ENCODE measurements around the gene INSIG2. TPM values are rescaled to one million over a fixed set of nuclear protein-coding genes. Genes with fewer than 3 reads are reported as not detected.

INSIG2 gene
- total RNA-seq, 1 experiment from 2014 or later, result 8.7 TPM

- WGBS (ENCODE audit: extremely low coverage, insufficient read length, low lambda C conversion rate), result no CpG with 5 or more reads among the region's 8 CpGs
- Histone ChIP-seq H3K14ac (ENCODE audit: insufficient read depth, low read length) (no peak overlapping the region), H4K5ac (ENCODE audit: insufficient read length, low read depth, low read length) (no peak overlapping the region), H2BK20ac (ENCODE audit: low read depth, low read length, poor library complexity, severe bottlenecking) (no peak overlapping the region), H3K4ac (ENCODE audit: low read depth, low read length) (no peak overlapping the region), H3K56ac (ENCODE audit: insufficient read length, low read depth, low read length) (no peak overlapping the region), H2AFZ (ENCODE audit: low read length) (no peak overlapping the region), H2BK15ac (ENCODE audit: low read depth, low read length) (no peak overlapping the region), H2AK5ac (ENCODE audit: insufficient read length, low read length) (no peak overlapping the region), H2BK12ac (ENCODE audit: insufficient read length, low read depth, low read length) (no peak overlapping the region), H3K23me2 (ENCODE audit: insufficient read length, low read depth, low read length, poor library complexity, severe bottlenecking) (no peaks in the 10 kb centered on the region), H4K8ac (replicated peaks; ENCODE audit: insufficient read length, low read depth, low read length) (no peak overlapping the region), H3K4me2 (ENCODE audit: insufficient read depth, insufficient read length, low read length) (no peak overlapping the region), H2BK120ac (ENCODE audit: low read depth, low read length, poor library complexity, severe bottlenecking) (no peak overlapping the region), H3K79me2 (ENCODE audit: insufficient read depth, low read length) (no peaks in the 10 kb centered on the region), H4K91ac (ENCODE audit: insufficient read length, low read depth, low read length) (no peak overlapping the region), H3K23ac (ENCODE audit: insufficient read length, low read depth, low read length) (no peak overlapping the region), H3K18ac (ENCODE audit: insufficient read length, low read depth, low read length) (no peak overlapping the region), H3K9me3 (ENCODE audit: control insufficient read depth, low read depth, low read length) (no peaks in the 10 kb centered on the region), H2BK5ac (ENCODE audit: insufficient read length, low read length) (no peak overlapping the region), H3K79me1 (ENCODE audit: insufficient read depth, low read depth, low read length, poor library complexity, severe bottlenecking) (no peaks in the 10 kb centered on the region), H3T11ph (ENCODE audit: low read length) (no peak overlapping the region), H4K20me1 (ENCODE audit: control insufficient read depth, insufficient read depth, insufficient read length) (no peaks in the 10 kb centered on the region), H3K9ac (ENCODE audit: extremely low read depth, insufficient read length, low read length) (no peak overlapping the region), H3K27ac (ENCODE audit: insufficient read length, low read depth, low read length) (no peak overlapping the region), H3K4me1 (ENCODE audit: insufficient read depth, low read length) (no peaks in the 10 kb centered on the region; the same call in 1 of the 2 replicates), H3K27me3 (ENCODE audit: insufficient read depth, low read length) (no peaks in the 10 kb centered on the region)
- no peaks in the 10 kb centered on the region for H3K27me3 Mint-ChIP-seq (ENCODE audit: low read depth)
- H3K27ac Mint-ChIP-seq, result no peak overlapping the region
- H3K4me3 Mint-ChIP-seq, result no peak overlapping the region
- DNase-seq, result no peak
- H3K4me1 Mint-ChIP-seq, result peaks cover 10 to 25% of the 10 kb centered on the region in 2 experiments; a peak in 2 of 4 replicates
- no peaks in the 10 kb centered on the region; a peak in 1 of 5 replicates for H3K9me3 Mint-ChIP-seq
- TF ChIP-seq, protein P1, sequence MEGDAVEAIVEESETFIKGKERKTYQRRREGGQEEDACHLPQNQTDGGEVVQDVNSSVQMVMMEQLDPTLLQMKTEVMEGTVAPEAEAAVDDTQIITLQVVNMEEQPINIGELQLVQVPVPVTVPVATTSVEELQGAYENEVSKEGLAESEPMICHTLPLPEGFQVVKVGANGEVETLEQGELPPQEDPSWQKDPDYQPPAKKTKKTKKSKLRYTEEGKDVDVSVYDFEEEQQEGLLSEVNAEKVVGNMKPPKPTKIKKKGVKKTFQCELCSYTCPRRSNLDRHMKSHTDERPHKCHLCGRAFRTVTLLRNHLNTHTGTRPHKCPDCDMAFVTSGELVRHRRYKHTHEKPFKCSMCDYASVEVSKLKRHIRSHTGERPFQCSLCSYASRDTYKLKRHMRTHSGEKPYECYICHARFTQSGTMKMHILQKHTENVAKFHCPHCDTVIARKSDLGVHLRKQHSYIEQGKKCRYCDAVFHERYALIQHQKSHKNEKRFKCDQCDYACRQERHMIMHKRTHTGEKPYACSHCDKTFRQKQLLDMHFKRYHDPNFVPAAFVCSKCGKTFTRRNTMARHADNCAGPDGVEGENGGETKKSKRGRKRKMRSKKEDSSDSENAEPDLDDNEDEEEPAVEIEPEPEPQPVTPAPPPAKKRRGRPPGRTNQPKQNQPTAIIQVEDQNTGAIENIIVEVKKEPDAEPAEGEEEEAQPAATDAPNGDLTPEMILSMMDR (conservative IDR thresholded peaks at IDR 0.05), result no peak
- no peaks in the 10 kb centered on the region for H3K36me3 Mint-ChIP-seq (ENCODE audit: insufficient read depth in 1 of 3, low read depth in 3 of 3)
Observed at GRCh38 chr2:118119761-118120400, 31.6 kb downstream of the INSIG2 start.

Measured in H9 (cell line).